Esophagus (tissue), 2 donors: ENCODE results near the gene ANKRD13A. TPM values are rescaled to one million over a fixed set of nuclear protein-coding genes. Genes with fewer than 3 reads are reported as not detected.
"Not testable (repeated sequence)": the region's sequence is repeated elsewhere in the genome, so short reads cannot be mapped to it uniquely, and the experiment has no call there.

Source experiments
- H3K27ac ChIP-seq, 2 donors: one replicate each; pipeline ENCODE4 v1.5.1; 2013; ENCODE audit warnings: low read depth in 2 of 2, mild to moderate bottlenecking in 2 of 2, inconsistent platforms in 1 of 2, low read length in 1 of 2, moderate library complexity in 1 of 2
- H3K27me3 ChIP-seq, 2 donors: one replicate each; pipeline ENCODE4 v1.6.1; 2013; ENCODE audit warnings: low read length in 2 of 2, control low read depth in 1 of 2, mild to moderate bottlenecking in 1 of 2; ENCODE audit not compliant: insufficient read depth in 2 of 2, control insufficient read depth in 1 of 2
- H3K36me3 ChIP-seq, 2 donors: one replicate each; pipeline ENCODE4 v1.6.1; 2013; ENCODE audit warnings: low read length in 1 of 2; ENCODE audit not compliant: control insufficient read depth in 2 of 2, insufficient read depth in 2 of 2
- H3K4me1 ChIP-seq, 2 donors: one replicate each; pipeline ENCODE4 v1.6.1; 2013; ENCODE audit warnings: low read length in 1 of 2; ENCODE audit not compliant: control insufficient read depth in 2 of 2, insufficient read depth in 2 of 2
- H3K4me3 ChIP-seq, 2 donors: one replicate each; pipeline ENCODE4 v1.5.1; 2013; ENCODE audit warnings: low read length in 2 of 2, mild to moderate bottlenecking in 2 of 2, low read depth in 1 of 2, moderate library complexity in 1 of 2
- H3K9me3 ChIP-seq, 2 donors: one replicate each; pipeline ENCODE4 v1.6.1; 2013; ENCODE audit warnings: mild to moderate bottlenecking in 2 of 2, low read depth in 1 of 2, low read length in 1 of 2, moderate library complexity in 1 of 2; ENCODE audit not compliant: control insufficient read depth in 2 of 2, insufficient read depth in 1 of 2
- WGBS, 2 donors: extraction: QIAGEN DNeasy Blood & Tissue Kit; methylation state at CpG; one replicate each; pipeline ENCODE4 v1.1.7; 2013; 5-methylcytosine and 5-hydroxymethylcytosine counted together
- polyA plus RNA-seq, 2 donors: library from polyadenylated mRNA; stranded (reverse); fragments of 200-250 nt; gene quantifications; one replicate each; pipeline ENCODE4 v1.2.3, GENCODE V29; 2013
- donor health status: healthy with polysubstance abuse.
- donor health status: Bipolar disorder and iron deficiency.

Gene ANKRD13A
- polyA plus RNA-seq, 2 donors = 20.0 to 25.4 TPM

DNA sequence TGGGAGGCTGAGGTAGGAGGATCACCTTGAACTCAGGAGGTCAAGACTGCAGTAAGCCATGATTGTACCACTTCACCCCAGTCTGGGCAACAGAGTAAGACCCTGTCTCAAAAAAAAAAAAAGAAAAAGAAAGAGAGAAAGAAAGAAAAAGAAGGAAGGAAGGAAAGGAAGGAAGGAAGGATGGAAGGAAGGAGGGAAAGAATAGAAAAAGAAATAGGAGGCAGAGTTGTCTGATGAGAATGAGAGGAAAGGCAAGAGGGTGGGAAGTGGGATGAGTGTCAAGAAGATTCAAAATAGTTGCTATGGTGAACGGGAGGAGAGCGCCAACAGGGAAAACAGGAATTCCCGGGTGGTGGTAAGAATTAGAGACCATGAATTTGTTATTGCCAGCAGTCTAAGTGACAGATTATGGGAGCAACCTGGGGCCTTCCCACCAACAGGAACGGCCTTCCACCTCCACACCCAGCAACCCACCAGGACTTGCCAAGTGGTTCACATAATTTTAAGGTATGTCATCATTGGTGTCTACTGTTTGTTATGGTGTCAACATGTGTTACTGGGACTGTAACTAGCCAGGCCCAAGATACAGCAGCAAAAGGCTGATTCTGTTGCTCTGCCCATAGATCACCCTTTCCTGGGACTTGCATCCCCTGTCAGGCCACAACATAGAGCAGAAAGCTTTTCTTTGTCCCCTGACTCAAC is 85.2 kb downstream of the ANKRD13A start:
- H3K4me3 ChIP-seq = no peak overlapping the region
- no peaks in the 10 kb centered on the region for H3K9me3 ChIP-seq
- WGBS, 2 donors = 43 to 59% methylated on average over 4 of the region's 4 CpGs
- H3K27ac ChIP-seq = no peak overlapping the region
- no peaks in the 10 kb centered on the region for H3K27me3 ChIP-seq
- H3K4me1 ChIP-seq = no peaks in the 10 kb centered on the region
- no peaks in the 10 kb centered on the region for H3K36me3 ChIP-seq

DNA sequence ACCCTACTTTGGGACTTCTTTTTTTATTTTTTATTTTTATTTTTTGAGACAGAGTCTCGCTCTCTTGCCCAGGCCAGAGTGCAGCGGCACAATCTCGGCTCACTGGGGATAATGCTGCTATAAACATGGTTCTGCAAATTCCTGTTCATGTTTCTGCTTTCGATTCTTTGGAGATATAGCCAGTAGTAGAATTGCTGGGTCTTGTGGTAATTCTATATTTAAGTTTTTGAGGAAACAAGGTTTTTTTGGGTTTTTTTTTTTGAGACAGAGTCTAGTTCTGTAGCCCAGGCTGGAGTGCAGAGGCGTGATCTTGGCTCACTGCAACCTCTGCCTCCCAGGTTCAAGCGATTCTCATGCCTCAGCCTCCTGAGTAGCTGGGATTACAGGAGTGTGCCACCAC is 89.0 kb downstream of the ANKRD13A start:
- not testable (repeated sequence) for H3K4me3 ChIP-seq, H3K4me1 ChIP-seq, H3K36me3 ChIP-seq, H3K9me3 ChIP-seq, H3K27ac ChIP-seq, H3K27me3 ChIP-seq
- 83 to 84% methylated on average over 6 of the region's 6 CpGs for WGBS, 2 donors

DNA sequence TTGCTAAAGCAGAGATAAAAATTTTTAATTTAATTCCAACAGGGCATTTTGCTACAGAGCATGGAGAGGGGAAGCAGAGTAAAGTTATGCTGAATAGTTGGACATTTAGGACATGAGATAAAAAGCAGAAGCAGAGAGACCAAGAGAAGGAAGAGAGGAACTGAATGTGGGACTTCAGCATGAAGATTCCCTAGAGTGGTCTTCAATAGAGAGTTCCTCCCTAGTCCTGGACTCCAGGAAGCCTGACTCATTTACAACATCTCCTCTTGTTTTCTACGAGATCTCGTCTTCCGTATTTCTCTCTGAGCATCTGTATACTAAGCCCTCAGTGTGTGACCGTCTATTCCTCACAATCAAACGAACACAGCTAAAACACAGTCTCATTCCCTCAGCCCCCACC is 89.7 kb downstream of the ANKRD13A start:
- Histone ChIP-seq H3K4me3 (no peak overlapping the region), H3K36me3 (no peaks in the 10 kb centered on the region), H3K27me3 (no peaks in the 10 kb centered on the region), H3K4me1 (no peaks in the 10 kb centered on the region), H3K27ac (no peak overlapping the region), H3K9me3 (no peaks in the 10 kb centered on the region)
- WGBS, 2 donors = 83 to 84% methylated on average over 5 of the region's 5 CpGs

Other genes starting within 250 kb of the ANKRD13A start
- gene TRPV4, start 166.0 kb upstream of the ANKRD13A start, polyA plus RNA-seq = 10 to 100 TPM in 1 of 2 donors, 1 to 10 TPM in 1; 6.7 to 10.7 TPM
- gene GLTP, start 118.9 kb upstream of the ANKRD13A start, polyA plus RNA-seq = 100 to 1,000 TPM; 270 to 383 TPM
- gene TCHP, start 99.2 kb upstream of the ANKRD13A start, polyA plus RNA-seq = 10 to 100 TPM; 14.1 to 17.4 TPM
- 10 to 100 TPM in 1 of 2 donors, 1 to 10 TPM in 1; 7.4 to 10.6 TPM for gene GIT2, start 3.1 kb upstream of the ANKRD13A start, polyA plus RNA-seq
- gene C12orf76, start 49.1 kb downstream of the ANKRD13A start, polyA plus RNA-seq = 1 to 10 TPM; 4.1 to 4.9 TPM
- 1 to 10 TPM; 1.9 to 3.5 TPM for gene IFT81, start 124.9 kb downstream of the ANKRD13A start, polyA plus RNA-seq